Fibroblast of skin of right quadriceps (primary cell): ENCODE data around the gene EYA4.

ENCODE experiments used
- DNase-seq: peaks from one replicate; pipeline ENCODE4 v3.0.0-alpha.2; 2013

EYA4 gene

GRCh38 chr6:133404728-133405127, 163.6 kb downstream of the EYA4 start:
- no peak for DNase-seq

- DNase-seq: no peak
Measured at GRCh38 chr6:133407320-133408100, 166.4 kb downstream of the EYA4 start.

GRCh38 chr6:133408132-133408531, 167.0 kb downstream of the EYA4 start:
- DNase-seq: no peak

- DNase-seq: no peak
Measured at GRCh38 chr6:133408543-133408942, 167.4 kb downstream of the EYA4 start.

GRCh38 chr6:133410638-133411435, 169.7 kb downstream of the EYA4 start:
- DNase-seq: no peak

- no peak for DNase-seq
Measured at GRCh38 chr6:133411757-133412156, 170.6 kb downstream of the EYA4 start.

- DNase-seq: no peak
Measured at GRCh38 chr6:133415262-133415661, 174.1 kb downstream of the EYA4 start.

- DNase-seq: no peak
Measured at GRCh38 chr6:133418108-133418507, 177.0 kb downstream of the EYA4 start.

- no peak for DNase-seq
Measured at GRCh38 chr6:133423242-133423641, 182.1 kb downstream of the EYA4 start.

- DNase-seq: no peak
Measured at GRCh38 chr6:133424359-133424758, 183.2 kb downstream of the EYA4 start.

GRCh38 chr6:133426038-133426437, 184.9 kb downstream of the EYA4 start:
- DNase-seq: no peak

GRCh38 chr6:133428295-133428694, 187.1 kb downstream of the EYA4 start:
- DNase-seq: no peak

- no peak for DNase-seq
Measured at GRCh38 chr6:133430530-133430929, 189.4 kb downstream of the EYA4 start.

GRCh38 chr6:133431031-133431430, 189.9 kb downstream of the EYA4 start:
- no peak for DNase-seq

- no peak for DNase-seq
Measured at GRCh38 chr6:133432021-133432989, 191.1 kb downstream of the EYA4 start.

- DNase-seq: no peak
Measured at GRCh38 chr6:133435065-133435728, 194.0 kb downstream of the EYA4 start.

- no peak for DNase-seq
Measured at GRCh38 chr6:133436652-133437051, 195.5 kb downstream of the EYA4 start.

GRCh38 chr6:133441491-133441890, 200.3 kb downstream of the EYA4 start:
- no peak for DNase-seq

GRCh38 chr6:133446789-133447188, 205.6 kb downstream of the EYA4 start:
- no peak for DNase-seq

GRCh38 chr6:133447924-133448323, 206.8 kb downstream of the EYA4 start:
- DNase-seq: peak; percentile 1

GRCh38 chr6:133456439-133456838, 215.3 kb downstream of the EYA4 start:
- DNase-seq: no peak

GRCh38 chr6:133456944-133457343, 215.8 kb downstream of the EYA4 start:
- DNase-seq: no peak
